CMK (cell line): ENCODE measurements around the gene MAMDC4.

Experiments used
- DNase-seq: peaks from one replicate; pipeline ENCODE4 v3.0.0-alpha.2; 2010; ENCODE audit warnings: low read depth

Gene MAMDC4

GRCh38 chr9:136849960-136850865 lies 1.9 kb upstream of the MAMDC4 start:
- no peak for DNase-seq

- no peak for DNase-seq
These were observed 1.0 kb upstream of the MAMDC4 start for GRCh38 chr9:136850866-136851775.

GRCh38 chr9:136852664-136853595 lies 784 bp downstream of the MAMDC4 start:
- no peak for DNase-seq

GRCh38 chr9:136853596-136854112 lies 1.5 kb downstream of the MAMDC4 start:
- DNase-seq: no peak

- DNase-seq: no peak
These were observed 2.1 kb downstream of the MAMDC4 start for GRCh38 chr9:136854113-136854841.

- DNase-seq: no peak
These were observed 2.8 kb downstream of the MAMDC4 start for GRCh38 chr9:136854842-136855460.

GRCh38 chr9:136855461-136856078 lies 3.4 kb downstream of the MAMDC4 start:
- DNase-seq: no peak

GRCh38 chr9:136856079-136856476 lies 3.9 kb downstream of the MAMDC4 start:
- DNase-seq: no peak

- no peak for DNase-seq
These were observed 4.5 kb downstream of the MAMDC4 start for GRCh38 chr9:136856541-136857141.

- no peak for DNase-seq
These were observed 5.0 kb downstream of the MAMDC4 start for GRCh38 chr9:136857166-136857565.

- no peak for DNase-seq
These were observed 5.7 kb downstream of the MAMDC4 start for GRCh38 chr9:136857581-136858412.

- DNase-seq: no peak
These were observed 6.3 kb downstream of the MAMDC4 start for GRCh38 chr9:136858452-136858843.

GRCh38 chr9:136858844-136859757 lies 7.0 kb downstream of the MAMDC4 start:
- DNase-seq: no peak

GRCh38 chr9:136860529-136860928 lies 8.4 kb downstream of the MAMDC4 start:
- DNase-seq: no peak

- DNase-seq: no peak
These were observed 9.1 kb downstream of the MAMDC4 start for GRCh38 chr9:136860933-136861873.

- no peak for DNase-seq
These were observed 9.8 kb downstream of the MAMDC4 start for GRCh38 chr9:136861874-136862457.
